Psoas muscle (tissue), 8 donors: ENCODE data around the gene DISC1. TPM values are rescaled to one million over a fixed set of nuclear protein-coding genes. Genes with fewer than 3 reads are reported as not detected.

ENCODE experiments used
- ATAC-seq, 4 donors: fragments of 200-7000 bp; cut with Tn5 transposase; one replicate each; pipeline ENCODE4 v1.9.1; 2020; ENCODE audit warnings: moderate library complexity in 3 of 4, mild to moderate bottlenecking in 2 of 4
- DNase-seq, 2 donors: peaks; one replicate each; pipeline ENCODE4 v3.0.0-alpha.2; 2020
- H3K27ac ChIP-seq: fragments of 200-600 bp; one replicate; pipeline ENCODE4 v1.8.0; 2022
- H3K27me3 ChIP-seq, 3 donors: fragments of 200-600 bp in 1 of 3; one replicate each; pipeline versions ENCODE4 v1.6.1 to v1.8.0; 2013 to 2022; ENCODE audit warnings: low read length in 2 of 3, mild to moderate bottlenecking in 2 of 3, moderate library complexity in 1 of 3; ENCODE audit not compliant: insufficient read depth in 3 of 3
- H3K36me3 ChIP-seq, 2 donors: fragments of 200-600 bp in 1 of 2; one replicate each; pipeline versions ENCODE4 v1.6.1 to v1.8.0; 2013 to 2022; ENCODE audit warnings: low read depth in 1 of 2, mild to moderate bottlenecking in 1 of 2, moderate library complexity in 1 of 2; ENCODE audit not compliant: insufficient read depth in 1 of 2
- H3K4me1 ChIP-seq: fragments of 200-600 bp; one replicate; pipeline ENCODE4 v1.8.0; 2022
- H3K4me3 ChIP-seq: fragments of 200-600 bp; one replicate; pipeline ENCODE4 v1.8.0; 2022; ENCODE audit warnings: mild to moderate bottlenecking
- H3K9me3 ChIP-seq: fragments of 200-600 bp; one replicate; pipeline ENCODE4 v1.8.0; 2022
- CTCF ChIP-seq: fragments of 200-600 bp; IDR thresholded peaks from one replicate; pipeline ENCODE4 v1.8.0; 2022; ENCODE audit warnings: antibody characterized with exemption
- WGBS, 3 donors: extraction: QIAGEN DNeasy Blood & Tissue Kit; methylation state at CpG; one replicate each; pipeline versions ENCODE4 v1.1.6 to v1.1.7; 2013; 5-methylcytosine and 5-hydroxymethylcytosine counted together
- intact Hi-C, 2 donors: fragments of 100-400 bp; cut with DNase I; formaldehyde crosslinking; loops; one replicate each; pipeline versions ENCODE4 v1.11.0 to v1.14.2; 2022
- polyA plus RNA-seq, 3 donors: library from polyadenylated mRNA; stranded (reverse); fragments of 200-250 nt; gene quantifications; one replicate each; pipeline ENCODE4 v1.2.3, GENCODE V29; 2013
- total RNA-seq, 4 donors: library from RNA; stranded (reverse); fragmentation: NEBNext Ultra II Directional in 2 of 4; extraction: Animal tissue kit (Norgen Biotek cat#: 25700) in 2 of 4; gene quantifications; one replicate each; pipeline versions ENCODE4 v1.2.1 to v1.2.4, GENCODE V29; 2021 to 2023
- donor health status: healthy with polysubstance abuse.
- donor health status: DM: no; HTN: no; CAD: no; lungs with moderate emphysema.
- donor health status: Bipolar disorder and iron deficiency.
- donor health status: healthy.
- donor health status: DM: yes; HTN: yes; CAD: no.
- donor health status: DM: no; HTN: no; CAD: no.
- donor health status: DM: no; HTN: no; CAD: no.
- donor health status: DM: yes; HTN: yes; CAD: no.

Gene DISC1
- total and polyA plus RNA-seq, 7 donors, result 0.35 to 2.8 (median 1.6) TPM

- no peak for DNase-seq
- WGBS, 3 donors, result 65 to 71% (median 67%) methylated on average over 1 of the region's 1 CpG
- intact Hi-C loops, result loop anchor here in 1 of 2 donors (1.0 kb wide), 1 partner anchor 45 kb away; no protein-coding TSS in a partner anchor
- Histone ChIP-seq H3K4me1 (no peaks in the 10 kb centered on the region), H3K27me3 (no peaks in the 10 kb centered on the region), H3K9me3 (no peaks in the 10 kb centered on the region), H3K4me3 (no peak overlapping the region), H3K27ac (no peak overlapping the region), H3K36me3 (no peaks in the 10 kb centered on the region)
- no peak for TF ChIP-seq CTCF
- ATAC-seq, result no peak
Measured at GRCh38 chr1:232009741-232010140, 383.2 kb downstream of the DISC1 start.

- H3K4me3 ChIP-seq, result no peak overlapping the region
- ATAC-seq (no peak), DNase-seq (no peak)
- H3K36me3 ChIP-seq, result no peaks in the 10 kb centered on the region
- no peaks in the 10 kb centered on the region for H3K9me3 ChIP-seq
- 69 to 73% (median 69%) methylated on average over 6 of the region's 6 CpGs for WGBS, 3 donors
- H3K27ac ChIP-seq, result peak overlapping the region; percentile 54
- no peak for TF ChIP-seq CTCF
- no peaks in the 10 kb centered on the region for H3K27me3 ChIP-seq
- no peaks in the 10 kb centered on the region for H3K4me1 ChIP-seq
- intact Hi-C loops, result no loop called here
Measured at GRCh38 chr1:232011961-232012360, 385.4 kb downstream of the DISC1 start.

- TF ChIP-seq CTCF, result no peak
- DNase-seq (peak; percentile 35 to 59), ATAC-seq (peak; percentile 52 to 88 (median 86))
- 7 to 12% (median 12%) methylated on average over 10 of the region's 10 CpGs for WGBS, 3 donors
- peak overlapping the region; percentile 54 for H3K27ac ChIP-seq
- H3K4me1 ChIP-seq, result no peaks in the 10 kb centered on the region
- H3K36me3 ChIP-seq, result no peaks in the 10 kb centered on the region
- H3K4me3 ChIP-seq, result no peak overlapping the region
- intact Hi-C loops, result no loop called here
- no peaks in the 10 kb centered on the region for H3K9me3 ChIP-seq
- H3K27me3 ChIP-seq, result no peaks in the 10 kb centered on the region
Measured at GRCh38 chr1:232012773-232013386, 386.3 kb downstream of the DISC1 start.

- Histone ChIP-seq H3K27ac (no peak overlapping the region), H3K9me3 (no peaks in the 10 kb centered on the region), H3K36me3 (no peaks in the 10 kb centered on the region), H3K4me1 (no peaks in the 10 kb centered on the region), H3K27me3 (no peaks in the 10 kb centered on the region), H3K4me3 (no peak overlapping the region)
- intact Hi-C loops, result no loop called here
- WGBS, 3 donors, result 95 to 98% (median 95%) methylated on average over 4 of the region's 4 CpGs
- TF ChIP-seq CTCF, result no peak
- DNase-seq, result no peak
- ATAC-seq, result no peak
Measured at GRCh38 chr1:232014941-232015340, 388.4 kb downstream of the DISC1 start.

- Histone ChIP-seq H3K27me3 (no peaks in the 10 kb centered on the region), H3K27ac (no peak overlapping the region), H3K4me1 (no peaks in the 10 kb centered on the region), H3K4me3 (no peak overlapping the region), H3K9me3 (no peaks in the 10 kb centered on the region), H3K36me3 (no peaks in the 10 kb centered on the region)
- no peak for ATAC-seq
- 93 to 95% (median 94%) methylated on average over 7 of the region's 7 CpGs for WGBS, 3 donors
- DNase-seq, result no peak
- intact Hi-C loops, result no loop called here
- no peak for TF ChIP-seq CTCF
Measured at GRCh38 chr1:232016616-232017015, 390.0 kb downstream of the DISC1 start.
